VCaP (cell line): Measurements from ENCODE around the gene CDC42EP1.

Experiments
- H3K27ac ChIP-seq: fragments of 450-650 bp; 2 replicates; pipeline ENCODE4 v1.5.1; 2017
- CTCF ChIP-seq: fragments of 450-650 bp; conservative IDR thresholded peaks from 2 replicates; pipeline ENCODE4 v1.5.1; 2017; ENCODE audit warnings: mild to moderate bottlenecking, moderate library complexity

The CDC42EP1 gene

GRCh38 chr22:37558815-37559214 lies 1.5 kb upstream of the CDC42EP1 start:
- peak overlapping the region; percentile 61 for H3K27ac ChIP-seq
- no peak for TF ChIP-seq CTCF

- peak overlapping the region; percentile 65 for H3K27ac ChIP-seq
- no peak for TF ChIP-seq CTCF
Observed at GRCh38 chr22:37559521-37559900, 769 bp upstream of the CDC42EP1 start.

GRCh38 chr22:37560608-37561211 lies 430 bp downstream of the CDC42EP1 start:
- no peak for TF ChIP-seq CTCF

GRCh38 chr22:37561212-37562048 lies 1.1 kb downstream of the CDC42EP1 start:
- TF ChIP-seq CTCF = peak; percentile 68
- H3K27ac ChIP-seq = peak overlapping the region; percentile 65; the same call in 1 of the 2 replicates

More at GRCh38 chr22:37560608-37561211, 430 bp downstream of the CDC42EP1 start:
- H3K27ac ChIP-seq = peak overlapping the region; percentile 65

- peak; percentile 21; the same call in 1 of the 2 replicates for TF ChIP-seq CTCF
- H3K27ac ChIP-seq = no peak overlapping the region
Observed at GRCh38 chr22:37562049-37562875, 2.0 kb downstream of the CDC42EP1 start.

- H3K27ac ChIP-seq = 0 out of 2 replicates have a peak overlapping the region, but pooled peaks have one; percentile 7
- no peak for TF ChIP-seq CTCF
Observed at GRCh38 chr22:37563153-37564081, 3.1 kb downstream of the CDC42EP1 start.
